H1 (cell line): ENCODE data around the gene GPD1L. TPM values are rescaled to one million over a fixed set of nuclear protein-coding genes. Genes with fewer than 3 reads are reported as not detected.

Experiments
- CTCF ChIA-PET: fragments of 300-600 bp; sonication (Branson Sonifier 250); formaldehyde crosslinking; loops from one replicate; lab custom pipeline; 2021; ENCODE audit not compliant: partially characterized antibody; lab: Charles Lee
- POLR2A ChIA-PET: fragments of 300-600 bp; sonication (Branson Sonifier 250); formaldehyde crosslinking; loops from one replicate; lab custom pipeline; 2021; ENCODE audit warnings: inconsistent platforms; ENCODE audit not compliant: partially characterized antibody; lab: Charles Lee
- DNase-seq, 2 experiments: peaks; one replicate each; pipeline versions ENCODE4 v3.0.0 to v3.0.0-alpha.2; 2010 to 2022; ENCODE audit warnings: low spot score in 2 of 2, low read depth in 1 of 2, mixed read lengths in 1 of 2
- FAIRE-seq: peaks from 2 replicates; lab custom pipeline; 2011; peaks lifted over from hg19 to GRCh38; lab: Jason Lieb, UNC
- H2AFZ ChIP-seq: 2 replicates; pipeline ENCODE4 v1.8.1; 2012; ENCODE audit warnings: low read length, inconsistent platforms
- H2AK5ac ChIP-seq: 2 replicates; pipeline ENCODE4 v1.6.1; 2013; ENCODE audit warnings: low read depth, low read length
- H2BK120ac ChIP-seq: replicated peaks from 2 replicates; pipeline ENCODE3; 2013; ENCODE audit warnings: low read depth, low read length, inconsistent platforms
- H2BK12ac ChIP-seq: 2 replicates; pipeline ENCODE4 v1.6.1; 2013; ENCODE audit warnings: low read depth, low read length
- H2BK15ac ChIP-seq: 2 replicates; pipeline ENCODE4 v1.6.1; 2013; ENCODE audit warnings: low read length
- H2BK20ac ChIP-seq: 2 replicates; pipeline ENCODE4 v1.6.1; 2013; ENCODE audit warnings: low read length
- H2BK5ac ChIP-seq: 2 replicates; pipeline ENCODE4 v1.6.1; 2013; ENCODE audit warnings: low read depth, low read length
- H3K14ac ChIP-seq: 2 replicates; pipeline ENCODE4 v1.6.1; 2013; ENCODE audit warnings: inconsistent platforms; ENCODE audit not compliant: insufficient read length
- H3K18ac ChIP-seq: 2 replicates; pipeline ENCODE4 v1.6.1; 2013; ENCODE audit warnings: low read length; ENCODE audit errors: extremely low read depth
- H3K23ac ChIP-seq: 2 replicates; pipeline ENCODE4 v1.6.1; 2013; ENCODE audit warnings: inconsistent platforms; ENCODE audit not compliant: insufficient read length
- H3K23me2 ChIP-seq: 2 replicates; pipeline ENCODE4 v1.6.1; 2013; ENCODE audit warnings: low read depth, low read length
- H3K27ac ChIP-seq: 2 replicates; pipeline ENCODE4 v1.6.1; 2011; ENCODE audit warnings: low read depth, low read length, inconsistent platforms
- H3K27me3 ChIP-seq, 4 experiments: replicated peaks in 1 of 4; 1 replicate in 1 of 4; 2 replicates in 3 of 4; pipeline versions ENCODE4 v1.6.1 to v1.8.1; 2011 to 2013; ENCODE audit warnings: low read length in 3 of 4, mild to moderate bottlenecking in 3 of 4, inconsistent platforms in 2 of 4, mixed read lengths in 2 of 4, moderate library complexity in 1 of 4; ENCODE audit not compliant: control insufficient read depth in 3 of 4, insufficient read depth in 3 of 4; ENCODE audit errors: extremely low read depth in 1 of 4
- H3K36me3 ChIP-seq, 4 experiments: 2 replicates each; pipeline versions ENCODE4 v1.6.1 to v1.8.1; 2011 to 2013; ENCODE audit warnings: mild to moderate bottlenecking in 4 of 4, low read length in 3 of 4, moderate library complexity in 2 of 4, control low read depth in 1 of 4, inconsistent platforms in 1 of 4; ENCODE audit not compliant: insufficient read depth in 4 of 4, control insufficient read depth in 2 of 4
- H3K4ac ChIP-seq: replicated peaks from 2 replicates; pipeline ENCODE3; 2013; ENCODE audit warnings: low read length, low read depth, mixed read lengths, inconsistent platforms; ENCODE audit not compliant: insufficient read length
- H3K4me1 ChIP-seq, 4 experiments: replicated peaks in 1 of 4; 1 replicate in 1 of 4; 2 replicates in 3 of 4; pipeline versions ENCODE4 v1.6.1 to v1.8.1; 2011 to 2013; ENCODE audit warnings: low read length in 3 of 4, inconsistent platforms in 2 of 4, mixed read lengths in 1 of 4; ENCODE audit not compliant: insufficient read depth in 4 of 4, control insufficient read depth in 3 of 4
- H3K4me2 ChIP-seq, 2 experiments: 2 replicates each; pipeline versions ENCODE4 v1.6.1 to v1.8.1; 2011 to 2013; ENCODE audit warnings: low read depth in 2 of 2, low read length in 2 of 2, control low read depth in 1 of 2, inconsistent platforms in 1 of 2, mild to moderate bottlenecking in 1 of 2; ENCODE audit not compliant: insufficient read depth in 1 of 2
- H3K4me3 ChIP-seq, 4 experiments: fragments of 200-600, 300-600 bp in 1 of 4; sonication (generic), shearing (Covaris generic), sonication (Bioruptor Twin) in 1 of 4; 2 replicates each; pipeline versions ENCODE4 v1.5.1 to v1.8.1; 2011 to 2016; ENCODE audit warnings: low read length in 4 of 4, low read depth in 3 of 4, control low read depth in 2 of 4, inconsistent platforms in 2 of 4, mild to moderate bottlenecking in 2 of 4, mixed read lengths in 1 of 4, moderate library complexity in 1 of 4; ENCODE audit not compliant: insufficient read depth in 2 of 4; ENCODE audit errors: extremely low read depth in 1 of 4
- H3K56ac ChIP-seq: replicated peaks from 2 replicates; pipeline ENCODE3; 2013; ENCODE audit warnings: low read depth, mild to moderate bottlenecking, mixed read lengths, low read length, inconsistent platforms; ENCODE audit not compliant: insufficient read length
- H3K79me1 ChIP-seq: 2 replicates; pipeline ENCODE4 v1.6.1; 2013; ENCODE audit warnings: low read depth, low read length, control low read depth
- H3K79me2 ChIP-seq, 2 experiments: 2 replicates each; pipeline versions ENCODE4 v1.6.1 to v1.8.1; 2012 to 2013; ENCODE audit warnings: low read length in 2 of 2, mild to moderate bottlenecking in 2 of 2, inconsistent platforms in 1 of 2; ENCODE audit not compliant: insufficient read depth in 2 of 2, control insufficient read depth in 1 of 2
- H3K9ac ChIP-seq, 4 experiments: replicated peaks in 1 of 4; 1 replicate in 1 of 4; 2 replicates in 3 of 4; pipeline versions ENCODE4 v1.6.1 to v1.8.1; 2011 to 2013; ENCODE audit warnings: low read depth in 3 of 4, low read length in 3 of 4, control low read depth in 2 of 4, mild to moderate bottlenecking in 2 of 4, moderate library complexity in 2 of 4, inconsistent platforms in 1 of 4; ENCODE audit errors: extremely low read depth in 1 of 4
- H3K9me3 ChIP-seq, 2 experiments: 2 replicates each; pipeline versions ENCODE4 v1.6.1 to v1.8.1; 2012 to 2013; ENCODE audit warnings: mild to moderate bottlenecking in 2 of 2, moderate library complexity in 2 of 2, control low read depth in 1 of 2, inconsistent platforms in 1 of 2, low read depth in 1 of 2, low read length in 1 of 2, mixed read lengths in 1 of 2; ENCODE audit not compliant: insufficient read depth in 2 of 2
- H4K20me1 ChIP-seq, 2 experiments: replicated peaks in 1 of 2; 2 replicates each; pipeline versions ENCODE3 to v1.8.1; 2011 to 2013; ENCODE audit warnings: inconsistent platforms in 2 of 2, low read length in 2 of 2, mild to moderate bottlenecking in 1 of 2; ENCODE audit not compliant: insufficient read depth in 2 of 2, control insufficient read depth in 1 of 2
- H4K5ac ChIP-seq: 2 replicates; pipeline ENCODE4 v1.6.1; 2013; ENCODE audit warnings: low read length, low read depth, mixed read lengths, inconsistent platforms; ENCODE audit not compliant: insufficient read length
- H4K8ac ChIP-seq: 2 replicates; pipeline ENCODE4 v1.8.0; 2013; ENCODE audit warnings: mild to moderate bottlenecking, moderate library complexity, low read length, inconsistent platforms; ENCODE audit not compliant: insufficient read depth; ENCODE audit errors: extremely low read depth
- H4K91ac ChIP-seq: replicated peaks from 2 replicates; pipeline ENCODE3; 2013; ENCODE audit warnings: low read length, mixed read lengths, inconsistent platforms; ENCODE audit not compliant: insufficient read length
- ASH2L ChIP-seq: fragments of 200-600, 300-600 bp; sonication (generic); IDR thresholded peaks from one replicate; pipeline ENCODE4 v1.7.1; 2017; ENCODE audit warnings: low read length
- ATF2 ChIP-seq: IDR thresholded peaks from 2 replicates; pipeline ENCODE4 v1.6.1; 2012; ENCODE audit warnings: low read length, inconsistent platforms
- CTBP2 ChIP-seq: IDR thresholded peaks from 2 replicates; pipeline ENCODE4 v1.7.0; 2011; ENCODE audit warnings: borderline replicate concordance, mild to moderate bottlenecking, moderate library complexity, mixed read lengths, low read length; ENCODE audit not compliant: insufficient read depth, insufficient read length
- JUN ChIP-seq: IDR thresholded peaks from 2 replicates; pipeline ENCODE4 v1.6.1; 2011; ENCODE audit warnings: low read depth, mild to moderate bottlenecking, improper control_type of control experiment, low read length
- SIX5 ChIP-seq: IDR thresholded peaks from 2 replicates; pipeline ENCODE4 v1.6.1; 2011; ENCODE audit warnings: mild to moderate bottlenecking, low read depth, low read length
- SP1 ChIP-seq: IDR thresholded peaks from 2 replicates; pipeline ENCODE4 v1.6.1; 2011; ENCODE audit warnings: low read depth, low read length
- SUZ12 ChIP-seq: fragments of 200-600 bp; sonication (generic); IDR thresholded peaks from 2 replicates; pipeline ENCODE4 v1.6.1; 2012; ENCODE audit warnings: mild to moderate bottlenecking, inconsistent platforms, low read length, moderate library complexity, mixed read lengths
- WGBS, 2 experiments: shearing (Covaris generic) in 1 of 2; methylation state at CpG; one replicate each; pipeline versions ENCODE4 v1.1.6 to v1.1.7; 2013 to 2015; ENCODE audit warnings: low lambda C conversion rate in 2 of 2, mixed read lengths in 2 of 2, inconsistent platforms in 1 of 2, low coverage in 1 of 2, missing lambda C conversion rate in 1 of 2; ENCODE audit not compliant: insufficient replicate concordance in 2 of 2, insufficient coverage in 1 of 2, insufficient read length in 1 of 2; ENCODE audit errors: extremely low coverage in 1 of 2, missing lambda C conversion rate in 1 of 2; 5-methylcytosine and 5-hydroxymethylcytosine counted together
- polyA plus RNA-seq, 7 experiments: library from polyadenylated mRNA; depleted of rRNA in 3 of 7; stranded (reverse) in 5 of 7; unstranded in 2 of 7; fragments of >200 nt in 5 of 7; fragments of 200-250 nt in 2 of 7; gene quantifications; 1 replicate in 5 of 7; 2 replicates in 1 of 7; 4 replicates in 1 of 7; pipeline versions ENCODE4 v1.2.1 to v1.2.3, GENCODE V29; 2011 to 2013; ENCODE audit warnings: missing spikeins in 2 of 7, mixed read lengths in 2 of 7
- total RNA-seq: library from RNA; stranded (reverse); fragmentation: NEBNext Ultra II Directional; extraction: Animal tissue kit (Norgen Biotek cat#: 25700); gene quantifications from 2 replicates; pipeline ENCODE4 v1.2.1, GENCODE V29; 2021

GPD1L gene
- total and polyA plus RNA-seq, 2 of the 8 experiments (the other 6 are each of a cell fraction or from before 2014, with no cell fraction given), result 2.4 to 8.4 TPM

- no peaks in the 10 kb centered on the region for H3K23me2 ChIP-seq
- CTCF ChIA-PET, result interaction anchor here (1.4 kb wide), 1 partner anchor 16 kb away, joined by 3 read pairs; no protein-coding TSS in a partner anchor
- H2BK15ac ChIP-seq, result no peak overlapping the region
- no peaks in the 10 kb centered on the region for H3K9me3 ChIP-seq
- H3K27ac ChIP-seq, result no peak overlapping the region
- no peak overlapping the region for H2BK20ac ChIP-seq
- H3K56ac ChIP-seq, result no peak overlapping the region
- no peak overlapping the region for H3K4ac ChIP-seq
- H2BK12ac ChIP-seq, result no peak overlapping the region
- no peak overlapping the region for H2BK5ac ChIP-seq
- no peak overlapping the region for H2AFZ ChIP-seq
- no peaks in the 10 kb centered on the region for H3K27me3 ChIP-seq
- POLR2A ChIA-PET, result no interaction called here
- H3K9ac ChIP-seq, result no peak overlapping the region
- H3K79me2 ChIP-seq, result no peaks in the 10 kb centered on the region
- no peak overlapping the region for H4K8ac ChIP-seq
- TF ChIP-seq CTBP2 (no peak), JUN (no peak), ATF2 (no peak), SUZ12 (no peak), SIX5 (no peak), SP1 (no peak), ASH2L (no peak)
- no peak overlapping the region for H3K18ac ChIP-seq
- no peaks in the 10 kb centered on the region for H3K36me3 ChIP-seq
- H3K14ac ChIP-seq, result no peak overlapping the region
- H4K20me1 ChIP-seq, result no peaks in the 10 kb centered on the region
- no peak overlapping the region for H4K5ac ChIP-seq
- WGBS, 2 experiments, result 93% methylated on average over 1 of the region's 1 CpG; no CpG with 5 or more reads in 1 of the 2 experiments
- no peak for FAIRE-seq
- no peak overlapping the region for H3K23ac ChIP-seq
- H2BK120ac ChIP-seq, result no peak overlapping the region
- H3K4me3 ChIP-seq, result no peak overlapping the region
- H3K79me1 ChIP-seq, result no peaks in the 10 kb centered on the region
- no peak overlapping the region for H4K91ac ChIP-seq
- no peak overlapping the region for H3K4me2 ChIP-seq
- H2AK5ac ChIP-seq, result no peak overlapping the region
- H3K4me1 ChIP-seq, result no peaks in the 10 kb centered on the region
- DNase-seq, result no peak
These were observed 96.1 kb downstream of the GPD1L start for GRCh38 chr3:32202496-32202895.
